NCI-H345 treated with DMSO at 0.1 percent for 48 hours (cell line): ENCODE data around the gene ACP1.

Experiments used
- DNase-seq: peaks from one replicate; lab custom pipeline; 2025; ENCODE audit not compliant: unreplicated experiment; lab: John Stamatoyannopoulos, UW

Gene ACP1

GRCh38 chr2:279956-280649, 15.4 kb downstream of the ACP1 start:
- no peak for DNase-seq

GRCh38 chr2:280650-281110, 15.9 kb downstream of the ACP1 start:
- no peak for DNase-seq

- no peak for DNase-seq
Measured at GRCh38 chr2:281381-281780, 16.6 kb downstream of the ACP1 start.

GRCh38 chr2:282371-283263, 17.9 kb downstream of the ACP1 start:
- no peak for DNase-seq

GRCh38 chr2:283996-284794, 19.4 kb downstream of the ACP1 start:
- no peak for DNase-seq

GRCh38 chr2:284896-285492, 20.2 kb downstream of the ACP1 start:
- DNase-seq, result no peak

- DNase-seq, result no peak
Measured at GRCh38 chr2:285531-285930, 20.8 kb downstream of the ACP1 start.

GRCh38 chr2:286035-286434, 21.3 kb downstream of the ACP1 start:
- DNase-seq, result no peak

- DNase-seq, result no peak
Measured at GRCh38 chr2:286774-287392, 22.1 kb downstream of the ACP1 start.

GRCh38 chr2:287471-287885, 22.7 kb downstream of the ACP1 start:
- DNase-seq, result no peak

- DNase-seq, result no peak
Measured at GRCh38 chr2:287911-288757, 23.4 kb downstream of the ACP1 start, which contains the start of gene ALKAL2. ALKAL2 (minus strand) TSS chr2:288091; CDS start chr2:287835, 256 bp downstream.

GRCh38 chr2:288758-289361, 24.1 kb downstream of the ACP1 start:
- no peak for DNase-seq

GRCh38 chr2:289362-290089, 24.8 kb downstream of the ACP1 start:
- no peak for DNase-seq

GRCh38 chr2:290090-290722, 25.5 kb downstream of the ACP1 start:
- DNase-seq, result no peak

- no peak for DNase-seq
Measured at GRCh38 chr2:295090-295489, 30.3 kb downstream of the ACP1 start.

GRCh38 chr2:296354-296753, 31.6 kb downstream of the ACP1 start:
- no peak for DNase-seq

GRCh38 chr2:305366-305765, 40.6 kb downstream of the ACP1 start:
- no peak for DNase-seq
